MM.1S (cell line): ENCODE data around the gene THOC1.

ENCODE experiments used
- DNase-seq: peaks from one replicate; pipeline ENCODE4 v3.0.0-alpha.2; 2015
- H2AFZ ChIP-seq: fragments of 300-600 bp; sonication (generic); 2 replicates; pipeline ENCODE4 v1.6.0; 2016; ENCODE audit warnings: antibody characterized with exemption, low read length
- H3F3A ChIP-seq: fragments of 300-600 bp; sonication (generic); 2 replicates; pipeline ENCODE4 v1.6.1; 2016; ENCODE audit warnings: mild to moderate bottlenecking, antibody characterized with exemption, low read length, moderate library complexity, mixed read lengths; ENCODE audit not compliant: insufficient read depth
- H3K27ac ChIP-seq: fragments of 300-600 bp; sonication (generic); 2 replicates; pipeline ENCODE4 v1.5.1; 2016; ENCODE audit warnings: mild to moderate bottlenecking, low read length
- H3K27me3 ChIP-seq: fragments of 300-600 bp; sonication (generic); replicated peaks from 2 replicates; pipeline ENCODE4 v1.6.0; 2016; ENCODE audit warnings: low read length; ENCODE audit not compliant: insufficient read depth
- H3K36me3 ChIP-seq: fragments of 300-600 bp; sonication (generic); replicated peaks from 2 replicates; pipeline ENCODE4 v1.6.1; 2016; ENCODE audit warnings: mild to moderate bottlenecking, low read length, mixed read lengths; ENCODE audit not compliant: insufficient read depth
- H3K4me1 ChIP-seq: fragments of 300-600 bp; sonication (generic); 2 replicates; pipeline ENCODE4 v1.6.1; 2016; ENCODE audit warnings: low read length, mixed read lengths
- H3K4me2 ChIP-seq: fragments of 300-600 bp; sonication (generic); 2 replicates; pipeline ENCODE4 v1.6.0; 2016; ENCODE audit warnings: low read depth, low read length
- H3K4me3 ChIP-seq: fragments of 300-600 bp; sonication (generic); 2 replicates; pipeline ENCODE4 v1.5.1; 2016; ENCODE audit warnings: low read length, mixed read lengths
- H3K79me2 ChIP-seq: fragments of 300-600 bp; sonication (generic); 2 replicates; pipeline ENCODE4 v1.6.1; 2016; ENCODE audit warnings: mixed run types, low read length, mixed read lengths
- H3K9ac ChIP-seq: fragments of 300-600 bp; sonication (generic); 2 replicates; pipeline ENCODE4 v1.6.1; 2016; ENCODE audit warnings: low read length, mixed read lengths
- H3K9me2 ChIP-seq: fragments of 300-600 bp; sonication (generic); replicated peaks from 2 replicates; pipeline ENCODE4 v1.6.1; 2016; ENCODE audit warnings: mild to moderate bottlenecking, low read length, mixed read lengths; ENCODE audit not compliant: insufficient read depth
- H3K9me3 ChIP-seq: fragments of 300-600 bp; sonication (generic); replicated peaks from 2 replicates; pipeline ENCODE4 v1.6.1; 2016; ENCODE audit warnings: mild to moderate bottlenecking, low read length, mixed read lengths; ENCODE audit not compliant: insufficient read depth
- H4K20me1 ChIP-seq: fragments of 300-600 bp; sonication (generic); 2 replicates; pipeline ENCODE4 v1.6.1; 2016; ENCODE audit warnings: mild to moderate bottlenecking, low read length, moderate library complexity, mixed read lengths; ENCODE audit not compliant: insufficient read depth
- CTCF ChIP-seq: fragments of 300-600 bp; sonication (generic); IDR thresholded peaks from 2 replicates; pipeline ENCODE4 v1.5.1; 2016; ENCODE audit warnings: antibody characterized with exemption, low read length, mixed read lengths
- EZH2 ChIP-seq: fragments of 300-600 bp; sonication (generic); optimal IDR thresholded peaks from 2 replicates; pipeline ENCODE3; 2017; ENCODE audit warnings: low read depth, mild to moderate bottlenecking, antibody characterized with exemption, low read length, mixed read lengths
- EZH2phosphoT487 ChIP-seq: fragments of 300-600 bp; sonication (generic); IDR thresholded peaks from 2 replicates; pipeline ENCODE4 v1.6.1; 2018; ENCODE audit warnings: antibody characterized with exemption, low read length

Gene THOC1

GRCh38 chr18:255171-255570 is 12.7 kb downstream of the THOC1 start:
- H3K27me3 ChIP-seq: no peaks in the 10 kb centered on the region
- no peak for DNase-seq
- no peak overlapping the region for H3K4me2 ChIP-seq
- H2AFZ ChIP-seq: no peak overlapping the region
- peaks cover 18% of the 10 kb centered on the region; the same call in 1 of the 2 replicates for H3K36me3 ChIP-seq
- H3K9me2 ChIP-seq: no peaks in the 10 kb centered on the region
- no peak overlapping the region for H3K27ac ChIP-seq
- no peaks in the 10 kb centered on the region for H4K20me1 ChIP-seq
- H3K4me1 ChIP-seq: no peaks in the 10 kb centered on the region
- H3F3A ChIP-seq: 0 out of 2 replicates have a peak, but pooled peaks cover 4% of the 10 kb centered on the region
- H3K9me3 ChIP-seq: no peaks in the 10 kb centered on the region
- no peaks in the 10 kb centered on the region for H3K79me2 ChIP-seq
- TF ChIP-seq CTCF (no peak), EZH2phosphoT487 (no peak), EZH2 (no peak)
- no peak overlapping the region for H3K4me3 ChIP-seq
- H3K9ac ChIP-seq: no peak overlapping the region

GRCh38 chr18:253121-253520 is 14.7 kb downstream of the THOC1 start:
- no peak for TF ChIP-seq EZH2phosphoT487
- TF ChIP-seq CTCF: no peak
- no peak for TF ChIP-seq EZH2
- no peak overlapping the region for H2AFZ ChIP-seq
- no peaks in the 10 kb centered on the region for H3K27me3 ChIP-seq
- no peak overlapping the region for H3K4me2 ChIP-seq
- H3K27ac ChIP-seq: no peak overlapping the region
- no peaks in the 10 kb centered on the region for H3K79me2 ChIP-seq
- no peak overlapping the region for H3K9ac ChIP-seq
- no peaks in the 10 kb centered on the region for H3K9me3 ChIP-seq
- no peak overlapping the region for H3K4me3 ChIP-seq
- no peaks in the 10 kb centered on the region for H3K9me2 ChIP-seq
- H4K20me1 ChIP-seq: no peaks in the 10 kb centered on the region
- DNase-seq: no peak
- peaks cover 13% of the 10 kb centered on the region; the same call in 1 of the 2 replicates for H3K36me3 ChIP-seq
- no peaks in the 10 kb centered on the region for H3K4me1 ChIP-seq
- 0 out of 2 replicates have a peak, but pooled peaks cover 4% of the 10 kb centered on the region for H3F3A ChIP-seq

GRCh38 chr18:251572-251971 is 16.3 kb downstream of the THOC1 start:
- no peak overlapping the region for H3K4me2 ChIP-seq

More at GRCh38 chr18:251572-251971, 16.3 kb downstream of the THOC1 start:
- H3F3A ChIP-seq: 0 out of 2 replicates have a peak, but pooled peaks cover 4% of the 10 kb centered on the region
- no peak for DNase-seq
- H3K4me3 ChIP-seq: no peak overlapping the region
- H4K20me1 ChIP-seq: no peaks in the 10 kb centered on the region
- H3K9me3 ChIP-seq: no peaks in the 10 kb centered on the region
- H2AFZ ChIP-seq: no peak overlapping the region
- H3K9ac ChIP-seq: no peak overlapping the region
- TF ChIP-seq EZH2phosphoT487 (no peak), EZH2 (no peak), CTCF (no peak)
- no peak overlapping the region for H3K27ac ChIP-seq
- no peaks in the 10 kb centered on the region for H3K27me3 ChIP-seq
- no peaks in the 10 kb centered on the region for H3K79me2 ChIP-seq
- H3K9me2 ChIP-seq: no peaks in the 10 kb centered on the region
- peaks cover 4% of the 10 kb centered on the region; the same call in 1 of the 2 replicates for H3K36me3 ChIP-seq
- H3K4me1 ChIP-seq: no peaks in the 10 kb centered on the region
